ENCODE data around the gene FRMD1.

The FRMD1 gene

DNA sequence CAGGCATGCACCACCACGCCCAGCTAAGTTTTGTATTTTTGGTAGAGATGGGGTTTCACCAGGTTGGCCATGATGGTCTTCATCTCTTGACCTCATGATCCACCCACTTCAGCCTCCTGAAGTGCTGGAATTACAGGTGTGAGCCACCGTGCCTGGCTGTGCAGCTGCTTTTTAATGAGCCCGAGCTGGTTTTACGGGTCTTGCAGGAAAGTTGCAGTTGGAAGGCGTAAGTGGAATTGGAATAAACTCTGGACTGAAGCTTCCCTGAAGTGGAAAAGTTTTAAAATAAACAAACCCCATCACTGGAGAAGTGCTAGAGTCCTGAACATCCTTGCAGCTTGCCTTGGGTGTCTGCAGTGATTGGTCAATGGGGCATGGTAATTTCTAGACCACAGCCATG is 41.2 kb downstream of the FRMD1 start:
- Histone ChIP-seq H3K4me3 (ENCODE audit: insufficient read depth in 1 of 2, low read depth in 1 of 2, low read length in 2 of 2) (no peak overlapping the region), H3K23ac (ENCODE audit: low read length in 2 of 2) (no peak overlapping the region), H3K79me1 (replicated peaks; ENCODE audit: low read length, poor library complexity, severe bottlenecking) (no peaks in the 10 kb centered on the region), H3K4ac (ENCODE audit: low read depth in 1 of 2, low read length in 2 of 2) (no peak overlapping the region), H4K91ac (ENCODE audit: low read length) (no peak overlapping the region), H2BK120ac (ENCODE audit: low read depth, low read length) (no peak overlapping the region), H3K36me3 (ENCODE audit: control insufficient read depth in 1 of 2, insufficient read depth in 2 of 2, low read depth in 1 of 2, low read length in 2 of 2) (no peaks in the 10 kb centered on the region), H2BK5ac (ENCODE audit: low read depth, low read length, poor library complexity, severe bottlenecking) (no peak overlapping the region), H3K9ac (ENCODE audit: low read length) (no peak overlapping the region), H3K27me3 (ENCODE audit: control insufficient read depth in 1 of 2, insufficient read depth in 1 of 2, low read length in 2 of 2) (no peaks in the 10 kb centered on the region), H3K14ac (ENCODE audit: low read length in 2 of 2) (no peak overlapping the region), H3K4me2 (ENCODE audit: low read length, poor library complexity, severe bottlenecking) (no peak overlapping the region), H2AK5ac (ENCODE audit: low read length, severe bottlenecking) (no peak overlapping the region), H2BK15ac (ENCODE audit: low read depth, poor library complexity, severe bottlenecking) (no peak overlapping the region), H3K4me1 (ENCODE audit: control insufficient read depth, insufficient read depth, low read depth, low read length) (no peaks in the 10 kb centered on the region), H3K9me3 (ENCODE audit: control insufficient read depth, low read length) (peaks cover 19% of the 10 kb centered on the region), H2BK12ac (ENCODE audit: low read length in 2 of 2) (no peak overlapping the region), H4K8ac (ENCODE audit: low read length) (no peak overlapping the region), H3K27ac (ENCODE audit: low read length, poor library complexity, severe bottlenecking) (no peak overlapping the region), H3K18ac (ENCODE audit: low read depth in 1 of 2, low read length in 2 of 2) (no peak overlapping the region), H2AFZ (ENCODE audit: low read depth, low read length) (no peak overlapping the region)
- DNase-seq = no peak
- 95% methylated on average over 4 of the region's 5 CpGs for WGBS

DNA sequence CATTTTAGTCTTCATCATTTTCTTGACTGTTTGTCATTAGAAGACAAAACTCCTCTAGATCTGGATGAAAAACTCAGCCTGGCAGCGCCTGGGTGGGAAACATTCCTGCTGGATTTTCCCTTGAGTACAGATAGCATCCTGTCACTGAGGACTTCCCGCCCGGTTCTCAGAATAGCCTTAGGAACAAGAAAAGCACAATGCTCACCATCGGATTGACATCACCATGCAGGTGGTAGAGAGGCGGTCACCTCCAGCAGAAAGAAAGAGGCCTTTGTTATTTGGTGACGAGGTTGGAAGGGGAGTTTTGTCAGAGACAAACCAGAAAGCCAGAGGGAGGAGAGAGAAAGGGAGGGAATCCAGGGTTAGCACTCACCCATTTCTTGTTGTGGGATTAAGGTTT is 41.8 kb downstream of the FRMD1 start:
- Histone ChIP-seq H3K36me3 (ENCODE audit: control insufficient read depth in 1 of 2, insufficient read depth in 2 of 2, low read depth in 1 of 2, low read length in 2 of 2) (no peaks in the 10 kb centered on the region), H3K9ac (ENCODE audit: low read length) (no peak overlapping the region), H2AFZ (ENCODE audit: low read depth, low read length) (no peak overlapping the region), H2BK5ac (ENCODE audit: low read depth, low read length, poor library complexity, severe bottlenecking) (no peak overlapping the region), H3K79me1 (replicated peaks; ENCODE audit: low read length, poor library complexity, severe bottlenecking) (no peaks in the 10 kb centered on the region), H3K18ac (ENCODE audit: low read depth in 1 of 2, low read length in 2 of 2) (no peak overlapping the region), H3K4me1 (ENCODE audit: control insufficient read depth, insufficient read depth, low read depth, low read length) (peaks cover 2% of the 10 kb centered on the region), H4K8ac (ENCODE audit: low read length) (no peak overlapping the region), H3K23ac (ENCODE audit: low read length in 2 of 2) (no peak overlapping the region), H3K27me3 (ENCODE audit: control insufficient read depth in 1 of 2, insufficient read depth in 1 of 2, low read length in 2 of 2) (no peaks in the 10 kb centered on the region), H3K4ac (ENCODE audit: low read depth in 1 of 2, low read length in 2 of 2) (no peak overlapping the region), H3K4me3 (ENCODE audit: insufficient read depth in 1 of 2, low read depth in 1 of 2, low read length in 2 of 2) (no peak overlapping the region), H4K91ac (ENCODE audit: low read length) (no peak overlapping the region), H3K14ac (ENCODE audit: low read length in 2 of 2) (no peak overlapping the region), H3K27ac (ENCODE audit: low read length, poor library complexity, severe bottlenecking) (no peak overlapping the region), H3K4me2 (ENCODE audit: low read length, poor library complexity, severe bottlenecking) (no peak overlapping the region), H3K9me3 (ENCODE audit: control insufficient read depth, low read length) (peaks cover 19% of the 10 kb centered on the region), H2BK120ac (ENCODE audit: low read depth, low read length) (no peak overlapping the region), H2BK12ac (ENCODE audit: low read length in 2 of 2) (no peak overlapping the region), H2BK15ac (ENCODE audit: low read depth, poor library complexity, severe bottlenecking) (no peak overlapping the region), H2AK5ac (ENCODE audit: low read length, severe bottlenecking) (no peak overlapping the region)
- peak; percentile 27 for DNase-seq
- 94% methylated on average over 6 of the region's 6 CpGs for WGBS

GRCh38 chr6:168035661-168036545 is 43.1 kb downstream of the FRMD1 start:
- Histone ChIP-seq H2AK5ac (ENCODE audit: low read length, severe bottlenecking) (no peak overlapping the region), H3K4ac (ENCODE audit: low read depth in 1 of 2, low read length in 2 of 2) (peak overlapping the region; percentile 76 to 92), H3K36me3 (ENCODE audit: control insufficient read depth in 1 of 2, insufficient read depth in 2 of 2, low read depth in 1 of 2, low read length in 2 of 2) (no peaks in the 10 kb centered on the region), H3K27ac (ENCODE audit: low read length, poor library complexity, severe bottlenecking) (no peak overlapping the region), H2AFZ (ENCODE audit: low read depth, low read length) (peak overlapping the region; percentile 39), H2BK5ac (ENCODE audit: low read depth, low read length, poor library complexity, severe bottlenecking) (no peak overlapping the region), H2BK120ac (ENCODE audit: low read depth, low read length) (peak overlapping the region; percentile 81), H3K27me3 (ENCODE audit: control insufficient read depth in 1 of 2, insufficient read depth in 1 of 2, low read length in 2 of 2) (no peaks in the 10 kb centered on the region), H2BK15ac (ENCODE audit: low read depth, poor library complexity, severe bottlenecking) (no peak overlapping the region), H3K4me1 (ENCODE audit: control insufficient read depth, insufficient read depth, low read depth, low read length) (peaks cover 4% of the 10 kb centered on the region), H2BK12ac (ENCODE audit: low read length in 2 of 2) (peak overlapping the region; percentile 45 to 80), H4K8ac (ENCODE audit: low read length) (peak overlapping the region; percentile 95), H3K79me1 (replicated peaks; ENCODE audit: low read length, poor library complexity, severe bottlenecking) (no peaks in the 10 kb centered on the region), H3K18ac (ENCODE audit: low read depth in 1 of 2, low read length in 2 of 2) (peak overlapping the region; percentile 89 to 98), H3K9ac (ENCODE audit: low read length) (peak overlapping the region; percentile 86), H4K91ac (ENCODE audit: low read length) (peak overlapping the region; percentile 5), H3K9me3 (ENCODE audit: control insufficient read depth, low read length) (peaks cover 16% of the 10 kb centered on the region), H3K14ac (ENCODE audit: low read length in 2 of 2) (peak overlapping the region in 1 of 2 experiments; percentile 96), H3K4me3 (ENCODE audit: insufficient read depth in 1 of 2, low read depth in 1 of 2, low read length in 2 of 2) (peak overlapping the region in 1 of 2 experiments; percentile 82), H3K23ac (ENCODE audit: low read length in 2 of 2) (no peak overlapping the region), H3K4me2 (ENCODE audit: low read length, poor library complexity, severe bottlenecking) (no peak overlapping the region)
- 5% methylated on average over 25 of the region's 29 CpGs for WGBS
- peak; percentile 88 for DNase-seq

DNA sequence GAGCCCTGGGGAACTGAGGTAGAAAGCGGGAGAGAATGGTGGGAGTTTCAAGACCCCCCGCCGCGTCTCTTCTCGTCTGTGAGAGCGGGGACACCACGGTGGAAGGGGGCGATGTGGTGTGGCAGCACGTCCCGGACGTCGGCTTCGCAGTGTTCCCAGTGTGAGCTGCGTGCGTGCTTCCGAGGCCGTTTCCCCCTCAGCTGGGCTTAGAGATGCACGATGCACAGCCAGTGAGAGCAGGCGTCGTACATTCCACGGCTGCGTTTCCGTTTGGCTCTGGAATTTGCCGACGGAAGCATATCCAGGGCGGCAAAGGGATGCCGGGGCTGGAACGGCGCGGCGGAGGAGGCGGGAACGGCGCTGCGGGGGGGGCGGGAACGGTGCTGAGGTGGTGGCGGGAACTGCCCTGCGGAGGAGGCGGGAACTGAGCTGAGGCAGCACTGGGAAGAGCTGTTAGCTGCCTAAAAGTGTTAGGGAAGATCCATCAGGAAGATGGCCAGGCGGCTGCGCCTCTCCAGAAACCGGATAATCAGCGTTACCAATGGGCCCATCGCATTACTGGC is 43.8 kb downstream of the FRMD1 start:
- Histone ChIP-seq H4K91ac (ENCODE audit: low read length) (peak overlapping the region; percentile 91), H3K27ac (ENCODE audit: low read length, poor library complexity, severe bottlenecking) (no peak overlapping the region), H3K18ac (ENCODE audit: low read depth in 1 of 2, low read length in 2 of 2) (peak overlapping the region; percentile 89 to 98), H3K79me1 (replicated peaks; ENCODE audit: low read length, poor library complexity, severe bottlenecking) (no peaks in the 10 kb centered on the region), H3K4me1 (ENCODE audit: control insufficient read depth, insufficient read depth, low read depth, low read length) (peaks cover 4% of the 10 kb centered on the region), H2BK15ac (ENCODE audit: low read depth, poor library complexity, severe bottlenecking) (no peak overlapping the region), H3K9me3 (ENCODE audit: control insufficient read depth, low read length) (peaks cover 10% of the 10 kb centered on the region), H3K4me3 (ENCODE audit: insufficient read depth in 1 of 2, low read depth in 1 of 2, low read length in 2 of 2) (peak overlapping the region; percentile 37 to 82), H3K4ac (ENCODE audit: low read depth in 1 of 2, low read length in 2 of 2) (peak overlapping the region; percentile 76 to 92), H3K4me2 (ENCODE audit: low read length, poor library complexity, severe bottlenecking) (no peak overlapping the region), H3K23ac (ENCODE audit: low read length in 2 of 2) (no peak overlapping the region), H2BK12ac (ENCODE audit: low read length in 2 of 2) (peak overlapping the region; percentile 20 to 89), H4K8ac (ENCODE audit: low read length) (peak overlapping the region; percentile 95), H2BK5ac (ENCODE audit: low read depth, low read length, poor library complexity, severe bottlenecking) (no peak overlapping the region), H2BK120ac (ENCODE audit: low read depth, low read length) (peak overlapping the region; percentile 81), H3K9ac (ENCODE audit: low read length) (peak overlapping the region; percentile 86), H2AFZ (ENCODE audit: low read depth, low read length) (peak overlapping the region; percentile 39), H3K14ac (ENCODE audit: low read length in 2 of 2) (peak overlapping the region in 1 of 2 experiments; percentile 96), H3K36me3 (ENCODE audit: control insufficient read depth in 1 of 2, insufficient read depth in 2 of 2, low read depth in 1 of 2, low read length in 2 of 2) (no peaks in the 10 kb centered on the region), H3K27me3 (ENCODE audit: control insufficient read depth in 1 of 2, insufficient read depth in 1 of 2, low read length in 2 of 2) (no peaks in the 10 kb centered on the region), H2AK5ac (ENCODE audit: low read length, severe bottlenecking) (no peak overlapping the region)
- WGBS = 15% methylated on average over 23 of the region's 45 CpGs
- peak; percentile 93 for DNase-seq

Measured in mesenchymal stem cell (in vitro differentiated cells and primary cell).